Heart right ventricle (tissue), 16 donors: ENCODE results near the gene IL36A. TPM values are rescaled to one million over a fixed set of nuclear protein-coding genes. Genes with fewer than 3 reads are reported as not detected.

ENCODE experiments used
- ATAC-seq, 8 donors: fragments of 200-7000 bp; cut with Tn5 transposase; one replicate each; pipeline ENCODE4 v1.9.1; 2020; ENCODE audit warnings: mild to moderate bottlenecking in 8 of 8, moderate library complexity in 8 of 8, moderate number of reproducible peaks in 1 of 8
- DNase-seq, 2 donors: peaks; one replicate each; pipeline ENCODE4 v3.0.0-alpha.2; 2020
- H3K27ac ChIP-seq, 10 donors: fragments of 200-600 bp; sonication (generic) in 2 of 10; one replicate each; pipeline versions ENCODE4 v1.5.0 to v1.8.0; 2020 to 2022; ENCODE audit warnings: mild to moderate bottlenecking in 3 of 10
- H3K27me3 ChIP-seq, 7 donors: fragments of 200-600 bp; one replicate each; pipeline ENCODE4 v1.8.0; 2021 to 2022; ENCODE audit warnings: mild to moderate bottlenecking in 2 of 7
- H3K36me3 ChIP-seq, 9 donors: fragments of 200-600 bp; sonication (generic) in 1 of 9; one replicate each; pipeline versions ENCODE4 v1.5.0 to v1.8.0; 2020 to 2022; ENCODE audit warnings: mild to moderate bottlenecking in 2 of 9
- H3K4me1 ChIP-seq, 9 donors: fragments of 200-600 bp; sonication (generic) in 1 of 9; one replicate each; pipeline versions ENCODE4 v1.5.0 to v1.8.0; 2020 to 2022; ENCODE audit warnings: mild to moderate bottlenecking in 4 of 9
- H3K4me3 ChIP-seq, 10 donors: fragments of 200-600 bp; sonication (generic) in 2 of 10; one replicate each; pipeline versions ENCODE4 v1.5.0 to v1.8.0; 2020 to 2022; ENCODE audit warnings: mild to moderate bottlenecking in 7 of 10, moderate library complexity in 2 of 10
- H3K9me3 ChIP-seq, 11 donors: fragments of 200-600 bp in 10 of 11; sonication (generic) in 2 of 11; one replicate each; pipeline versions ENCODE4 v1.5.0 to v1.8.0; 2013 to 2022; ENCODE audit warnings: mild to moderate bottlenecking in 2 of 11, control low read depth in 1 of 11, moderate library complexity in 1 of 11
- CTCF ChIP-seq, 9 donors: fragments of 200-600 bp; sonication (generic) in 2 of 9; IDR thresholded peaks; one replicate each; pipeline versions ENCODE4 v1.5.0 to v1.8.0; 2021 to 2022; ENCODE audit warnings: antibody characterized with exemption in 9 of 9, mild to moderate bottlenecking in 5 of 9, moderate library complexity in 1 of 9
- WGBS, 2 donors: extraction: QIAGEN DNeasy Blood & Tissue Kit; methylation state at CpG; one replicate each; pipeline ENCODE4 v1.1.7; 2013; ENCODE audit warnings: inconsistent platforms in 1 of 2; 5-methylcytosine and 5-hydroxymethylcytosine counted together
- intact Hi-C, 10 donors: fragments of 100-400 bp; cut with DNase I; formaldehyde crosslinking; loops; one replicate each; pipeline versions ENCODE4 v1.11.1 to v1.14.2; 2022
- polyA plus RNA-seq, 2 donors: library from polyadenylated mRNA; stranded (reverse); fragments of 200-250 nt; gene quantifications; one replicate each; pipeline ENCODE4 v1.2.3, GENCODE V29; 2013
- total RNA-seq, 10 donors: library from RNA; stranded (reverse); fragmentation: NEBNext Ultra II Directional in 3 of 10; extraction: Animal tissue kit (Norgen Biotek cat#: 25700) in 3 of 10; gene quantifications; one replicate each; pipeline versions ENCODE4 v1.2.1 to v1.2.4, GENCODE V29; 2021 to 2023
- donor health status: Arrhythmogenic right ventricular cardiomyopathy.
- donor health status: ischemic (EF 13 %, LVEDD 7.1; RV severe dilation, severe dysfunction).
- donor health status: healthy with polysubstance abuse.
- donor health status: DM: no; HTN: yes; CAD: no.
- donor health status: DM: no; HTN: no; CAD: no.
- donor health status: ischemic (EF 25% LVEDD 6.9; RV normal size, moderate dysfunction).
- donor health status: ischemic (EF 25% LVEDD 5.7; RV mildly dilated, moderate dysfunction).
- donor health status: healthy.
- donor health status: DM: yes; HTN: yes; CAD: no.
- donor health status: Ischemic cardiomyopathy.
- donor health status: ischemic (EF 35%, LVEDD 5.7; RV mildly dilated, moderate dysfunction).
- donor health status: nonischemic (EF 11% LVEDD 7.7; RV severe dilation, severe dysfunction).
- donor health status: DM: yes; HTN: yes; CAD: no.
- donor health status: PGD.
- donor health status: ischemic (EF 29% LVEDD 5.4; RV normal size, mild dysfunction).
- donor health status: nonischemic (EF 23%, LVEDD 6.1; RV moderate dilation, normal function).

The IL36A gene
- total and polyA plus RNA-seq, 12 donors = not detected

DNA sequence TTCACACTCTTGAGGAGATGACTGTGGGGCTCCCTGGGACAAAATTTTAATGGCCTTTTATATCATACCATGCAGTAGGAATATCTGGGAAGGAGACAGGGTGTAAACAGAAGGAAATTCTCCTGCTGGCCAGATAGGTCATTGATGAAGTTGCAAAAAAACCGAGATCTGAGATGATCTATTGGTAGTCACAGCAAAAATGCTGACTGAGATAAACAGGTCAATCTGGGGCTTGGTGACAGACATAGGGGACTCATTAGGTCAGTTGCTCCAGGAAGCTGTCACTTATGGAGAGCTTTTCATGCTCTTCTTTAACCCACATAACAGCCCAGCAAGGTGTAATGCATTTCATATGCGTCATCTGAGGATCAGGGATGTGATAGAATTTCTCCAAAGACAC is 2.6 kb upstream of the IL36A start:
- TF ChIP-seq CTCF (IDR thresholded peaks at IDR 0.05) = no peak
- no peaks in the 10 kb centered on the region for H3K36me3 ChIP-seq
- H3K9me3 ChIP-seq = peaks cover 0 to 31% (median 7%) of the 10 kb centered on the region in 11 donors
- no peak for ATAC-seq
- H3K4me3 ChIP-seq = no peak overlapping the region
- H3K4me1 ChIP-seq = no peaks in the 10 kb centered on the region
- WGBS, 2 donors = 60 to 75% methylated on average over 2 of the region's 2 CpGs
- H3K27ac ChIP-seq = no peak overlapping the region
- intact Hi-C loops = no loop called here
- peaks cover 0 to 4% (median 0%) of the 10 kb centered on the region in 7 donors for H3K27me3 ChIP-seq
- DNase-seq = no peak

- Histone ChIP-seq H3K4me3 (no peak overlapping the region), H3K36me3 (no peaks in the 10 kb centered on the region), H3K27me3 (peaks cover 0 to 4% (median 0%) of the 10 kb centered on the region in 7 donors), H3K9me3 (no peaks in the 10 kb centered on the region), H3K4me1 (no peaks in the 10 kb centered on the region), H3K27ac (no peak overlapping the region)
- 88 to 91% methylated on average over 1 of the region's 1 CpG for WGBS, 2 donors
- no peak for TF ChIP-seq CTCF (IDR thresholded peaks at IDR 0.05)
- intact Hi-C loops = no loop called here
- DNase-seq (no peak), ATAC-seq (no peak)
Measured at GRCh38 chr2:113007250-113007649, 2.0 kb downstream of the IL36A start.

- Histone ChIP-seq H3K4me3 (no peak overlapping the region), H3K4me1 (no peaks in the 10 kb centered on the region), H3K9me3 (no peaks in the 10 kb centered on the region), H3K27ac (no peak overlapping the region), H3K36me3 (no peaks in the 10 kb centered on the region), H3K27me3 (peaks cover 0 to 7% (median 0%) of the 10 kb centered on the region in 7 donors)
- ATAC-seq (no peak), DNase-seq (no peak)
- intact Hi-C loops = no loop called here
- 60 to 63% methylated on average over 1 of the region's 1 CpG for WGBS, 2 donors
- no peak for TF ChIP-seq CTCF (IDR thresholded peaks at IDR 0.05)
Measured at GRCh38 chr2:113009622-113010021, 4.4 kb downstream of the IL36A start.

DNA sequence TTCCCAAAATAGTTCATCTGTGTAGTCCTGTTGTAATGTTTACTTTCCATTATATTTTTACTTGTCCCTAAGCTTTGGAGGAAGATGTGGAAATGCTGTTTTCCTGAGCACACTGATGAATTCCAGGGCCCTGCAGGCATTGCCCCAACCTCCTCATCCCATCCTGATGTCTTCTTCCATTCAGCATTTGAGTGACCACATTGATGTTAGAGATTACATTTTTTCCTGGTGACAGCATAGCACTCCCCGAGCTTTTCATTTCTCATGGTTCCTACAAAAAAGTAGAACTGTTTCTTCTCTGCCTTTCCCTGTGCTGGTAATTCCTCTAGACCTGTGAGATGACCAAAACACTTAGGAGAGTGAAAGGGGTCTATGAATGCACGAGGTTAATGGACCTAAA is 4.8 kb downstream of the IL36A start:
- H3K27ac ChIP-seq = no peak overlapping the region
- H3K9me3 ChIP-seq = no peaks in the 10 kb centered on the region
- H3K36me3 ChIP-seq = no peaks in the 10 kb centered on the region
- intact Hi-C loops = no loop called here
- ATAC-seq = no peak
- TF ChIP-seq CTCF (IDR thresholded peaks at IDR 0.05) = no peak
- no peak for DNase-seq
- peaks cover 0 to 7% (median 0%) of the 10 kb centered on the region in 7 donors for H3K27me3 ChIP-seq
- WGBS, 2 donors = 40 to 42% methylated on average over 2 of the region's 2 CpGs
- no peak overlapping the region for H3K4me3 ChIP-seq
- H3K4me1 ChIP-seq = no peaks in the 10 kb centered on the region
